Measurements from ENCODE around the gene EXOC3L4.

DNA sequence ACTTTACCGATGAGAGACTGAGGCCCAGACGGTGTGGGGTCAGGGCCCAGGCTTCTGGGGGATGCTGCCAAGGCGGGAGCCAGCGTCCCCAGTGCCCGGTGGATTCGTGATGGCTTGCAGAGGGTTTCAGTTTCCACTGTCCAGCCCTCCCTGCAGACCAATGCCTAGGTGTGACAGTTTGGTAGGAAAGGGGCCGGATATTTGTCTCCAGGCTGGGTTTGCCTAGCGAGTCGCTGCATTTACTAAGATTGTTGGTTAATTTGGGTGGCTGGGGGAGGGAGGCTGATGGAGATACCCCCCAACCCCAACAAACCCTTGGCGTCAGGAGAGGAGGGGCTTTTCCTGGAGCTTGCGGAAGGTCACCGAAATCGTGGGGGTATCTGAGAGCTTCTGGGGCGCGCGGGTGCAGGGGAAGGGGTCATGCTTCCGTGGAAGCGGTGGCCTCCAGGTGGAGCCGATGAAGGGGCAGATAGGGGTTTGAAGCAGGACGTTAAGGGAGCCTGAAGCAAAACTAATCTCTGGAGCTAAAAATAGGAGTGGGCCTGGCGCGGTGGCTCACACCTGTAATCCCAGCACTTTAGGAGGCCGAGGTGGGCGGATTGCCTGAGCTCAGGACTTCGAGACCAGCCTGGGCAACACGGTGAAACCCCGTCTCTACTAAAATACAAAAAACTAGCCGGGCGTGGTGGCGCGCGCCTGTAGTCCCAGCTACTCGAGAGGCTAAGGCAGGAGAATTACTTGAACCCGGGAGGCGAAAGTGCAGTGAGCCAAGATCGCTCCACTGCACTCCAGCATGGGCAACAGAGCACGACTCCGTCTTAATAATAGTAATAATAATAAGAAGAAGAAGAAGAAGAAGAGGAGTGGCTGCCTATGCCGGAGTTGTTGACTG lies 36.1 kb upstream of the EXOC3L4 start:
- TF ChIP-seq, protein P1, sequence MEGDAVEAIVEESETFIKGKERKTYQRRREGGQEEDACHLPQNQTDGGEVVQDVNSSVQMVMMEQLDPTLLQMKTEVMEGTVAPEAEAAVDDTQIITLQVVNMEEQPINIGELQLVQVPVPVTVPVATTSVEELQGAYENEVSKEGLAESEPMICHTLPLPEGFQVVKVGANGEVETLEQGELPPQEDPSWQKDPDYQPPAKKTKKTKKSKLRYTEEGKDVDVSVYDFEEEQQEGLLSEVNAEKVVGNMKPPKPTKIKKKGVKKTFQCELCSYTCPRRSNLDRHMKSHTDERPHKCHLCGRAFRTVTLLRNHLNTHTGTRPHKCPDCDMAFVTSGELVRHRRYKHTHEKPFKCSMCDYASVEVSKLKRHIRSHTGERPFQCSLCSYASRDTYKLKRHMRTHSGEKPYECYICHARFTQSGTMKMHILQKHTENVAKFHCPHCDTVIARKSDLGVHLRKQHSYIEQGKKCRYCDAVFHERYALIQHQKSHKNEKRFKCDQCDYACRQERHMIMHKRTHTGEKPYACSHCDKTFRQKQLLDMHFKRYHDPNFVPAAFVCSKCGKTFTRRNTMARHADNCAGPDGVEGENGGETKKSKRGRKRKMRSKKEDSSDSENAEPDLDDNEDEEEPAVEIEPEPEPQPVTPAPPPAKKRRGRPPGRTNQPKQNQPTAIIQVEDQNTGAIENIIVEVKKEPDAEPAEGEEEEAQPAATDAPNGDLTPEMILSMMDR (conservative IDR thresholded peaks at IDR 0.05; ENCODE audit: low read length), result no peak
- TF ChIP-seq EZH2phosphoT487 (IDR thresholded peaks at IDR 0.05; ENCODE audit: borderline replicate concordance, low read depth, low read length), result no peak

Data from OCI-LY7 (cell line).